HG03469 (cell line): ENCODE data around the gene PPP1R2.
"Not testable (repeated sequence)": the region's sequence is repeated elsewhere in the genome, so short reads cannot be mapped to it uniquely, and the experiment has no call there.

Experiments used
- ATAC-seq: cut with Tn5 transposase; IDR thresholded peaks from one replicate; pipeline ENCODE4 v1.9.1; 2021; ENCODE audit warnings: mild to moderate bottlenecking, moderate library complexity, moderate number of reproducible peaks; ENCODE audit not compliant: unreplicated experiment

Gene PPP1R2

GRCh38 chr3:195540027-195540426 lies 3.1 kb downstream of the PPP1R2 start:
- no peak for ATAC-seq

GRCh38 chr3:195539479-195539878 lies 3.6 kb downstream of the PPP1R2 start:
- ATAC-seq: no peak

- ATAC-seq: peak; percentile 44
These were observed 5.1 kb downstream of the PPP1R2 start for GRCh38 chr3:195537995-195538394.

- no peak for ATAC-seq
These were observed 7.8 kb downstream of the PPP1R2 start for GRCh38 chr3:195535293-195535692.

GRCh38 chr3:195532834-195533233 lies 10.3 kb downstream of the PPP1R2 start:
- no peak for ATAC-seq

GRCh38 chr3:195532345-195532744 lies 10.8 kb downstream of the PPP1R2 start:
- no peak for ATAC-seq

GRCh38 chr3:195531683-195532082 lies 11.4 kb downstream of the PPP1R2 start:
- ATAC-seq: no peak

- ATAC-seq: no peak
These were observed 16.6 kb downstream of the PPP1R2 start for GRCh38 chr3:195526492-195526891.

GRCh38 chr3:195524171-195524896 lies 18.8 kb downstream of the PPP1R2 start:
- no peak for ATAC-seq

GRCh38 chr3:195522254-195523023 lies 20.7 kb downstream of the PPP1R2 start:
- ATAC-seq: no peak

GRCh38 chr3:195517030-195517429 lies 26.1 kb downstream of the PPP1R2 start:
- ATAC-seq: no peak

- ATAC-seq: not testable (repeated sequence)
These were observed 28.4 kb downstream of the PPP1R2 start for GRCh38 chr3:195514610-195515235.

GRCh38 chr3:195512798-195513345 lies 30.3 kb downstream of the PPP1R2 start:
- ATAC-seq: no peak

GRCh38 chr3:195511136-195511535 lies 32.0 kb downstream of the PPP1R2 start:
- no peak for ATAC-seq

- ATAC-seq: no peak
These were observed 34.9 kb downstream of the PPP1R2 start for GRCh38 chr3:195508185-195508584.

GRCh38 chr3:195475614-195476013 lies 67.5 kb downstream of the PPP1R2 start:
- ATAC-seq: no peak

GRCh38 chr3:195475116-195475515 lies 68.0 kb downstream of the PPP1R2 start:
- not testable (repeated sequence) for ATAC-seq

- no peak for ATAC-seq
These were observed 74.3 kb downstream of the PPP1R2 start for GRCh38 chr3:195468841-195469240.

GRCh38 chr3:195468391-195468776 lies 74.7 kb downstream of the PPP1R2 start:
- no peak for ATAC-seq

- no peak for ATAC-seq
These were observed 75.3 kb downstream of the PPP1R2 start for GRCh38 chr3:195467641-195468390.

- no peak for ATAC-seq
These were observed 76.9 kb downstream of the PPP1R2 start for GRCh38 chr3:195466251-195466650.
